MCF 10A (cell line): ENCODE results near the gene CLCF1. TPM values are rescaled to one million over a fixed set of nuclear protein-coding genes. Genes with fewer than 3 reads are reported as not detected.

Experiments used
- BruUV-seq: library from RNA; stranded (reverse); fragments of 400-500 nt; replicated peaks from 2 replicates; lab custom pipeline; 2021; lab: Mats Ljungman, UMichigan
- CTCF ChIA-PET: fragments of 300-600 bp; sonication (Branson Sonifier 250); formaldehyde crosslinking; extraction: SDS; loops from one replicate; lab custom pipeline; 2021; ENCODE audit warnings: antibody characterized with exemption, inconsistent platforms; lab: Yijun Ruan, JAX
- POLR2A ChIA-PET: fragments of 300-600, 350-650 bp; sonication (Branson Sonifier 250); formaldehyde crosslinking; extraction: SDS; loops from one replicate; lab custom pipeline; 2020; ENCODE audit warnings: antibody characterized with exemption, inconsistent platforms; lab: Yijun Ruan, JAX
- DNase-seq: peaks from one replicate; pipeline ENCODE4 v3.0.0-alpha.2; 2018; ENCODE audit not compliant: unreplicated experiment
- H3K27ac Mint-ChIP-seq: one replicate; pipeline ENCODE4 v1.8.0; 2022; ENCODE audit warnings: mild to moderate bottlenecking, low read depth, mixed read lengths; ENCODE audit not compliant: unreplicated experiment
- H3K27me3 Mint-ChIP-seq: one replicate; pipeline ENCODE4 v1.8.0; 2022; ENCODE audit warnings: mixed read lengths; ENCODE audit not compliant: insufficient read depth, unreplicated experiment
- H3K36me3 Mint-ChIP-seq: one replicate; pipeline ENCODE4 v1.8.0; 2022; ENCODE audit warnings: mild to moderate bottlenecking, moderate library complexity, mixed read lengths; ENCODE audit not compliant: insufficient read depth, unreplicated experiment
- H3K4me1 Mint-ChIP-seq: one replicate; pipeline ENCODE4 v1.8.0; 2022; ENCODE audit warnings: mixed read lengths; ENCODE audit not compliant: insufficient read depth, unreplicated experiment
- H3K4me3 Mint-ChIP-seq: one replicate; pipeline ENCODE4 v1.8.0; 2022; ENCODE audit warnings: mild to moderate bottlenecking, moderate library complexity, mixed read lengths; ENCODE audit not compliant: unreplicated experiment
- H3K9me3 Mint-ChIP-seq: one replicate; pipeline ENCODE4 v1.8.0; 2022; ENCODE audit warnings: mixed read lengths; ENCODE audit not compliant: unreplicated experiment
- CTCF ChIP-seq: fragments of 200-600 bp; IDR thresholded peaks from one replicate; pipeline ENCODE4 v1.8.0; 2022; ENCODE audit warnings: antibody characterized with exemption, mild to moderate bottlenecking; ENCODE audit not compliant: unreplicated experiment
- intact Hi-C: fragments of 100-400 bp; cut with micrococcal nuclease; formaldehyde crosslinking; loops from 2 replicates; pipeline ENCODE4 v1.14.1; 2022
- total RNA-seq: library from RNA; stranded (reverse); gene quantifications from 2 replicates; pipeline ENCODE4 v1.2.3, GENCODE V29; 2022

The CLCF1 gene
- total RNA-seq, 1 experiment from 2014 or later: 5.8 TPM

- ChIA-PET POLR2A (interaction anchor here (0.6 to 8.6 kb wide), 31 partner anchors 8 to 384 kb away, joined by 3 to 107 read pairs (median 4); partner anchors contain the start of genes ANKRD13D, GRK2, KDM2A and POLD4), CTCF (interaction anchor here (0.5 to 6.9 kb wide), 22 partner anchors 10 to 347 kb away, joined by 3 to 104 read pairs (median 5); partner anchors contain the start of genes ANKRD13D, GRK2 and SSH3)
- BruUV-seq: TSS peak; percentile 28
- no peak for TF ChIP-seq CTCF
- Mint-ChIP-seq H3K36me3 (peaks cover 6% of the 10 kb centered on the region), H3K27ac (peak overlapping the region; percentile 93), H3K27me3 (no peaks in the 10 kb centered on the region), H3K9me3 (no peaks in the 10 kb centered on the region), H3K4me1 (peaks cover 22% of the 10 kb centered on the region), H3K4me3 (peak overlapping the region; percentile 99)
- intact Hi-C loops: loop anchor here (1.0 to 2.0 kb wide), 5 partner anchors 15 to 263 kb away; partner anchors contain the start of gene SSH3
- no peak for DNase-seq
Measured at GRCh38 chr11:67317888-67318555, 55.4 kb downstream of the CLCF1 start.

GRCh38 chr11:67317205-67317887 lies 56.1 kb downstream of the CLCF1 start:
- intact Hi-C loops: loop anchor here (1.0 to 2.0 kb wide), 5 partner anchors 15 to 262 kb away; partner anchors contain the start of gene SSH3
- ChIA-PET CTCF (interaction anchor here (0.5 to 6.9 kb wide), 30 partner anchors 11 to 346 kb away, joined by 3 to 104 read pairs (median 4); partner anchors contain the start of genes ANKRD13D, GRK2, POLD4 and SSH3), POLR2A (interaction anchor here (0.6 to 8.6 kb wide), 30 partner anchors 14 to 384 kb away, joined by 3 to 107 read pairs (median 4); partner anchors contain the start of genes ANKRD13D, GRK2, KDM2A and POLD4)
- Mint-ChIP-seq H3K9me3 (no peaks in the 10 kb centered on the region), H3K36me3 (peaks cover 11% of the 10 kb centered on the region), H3K4me1 (peaks cover 28% of the 10 kb centered on the region), H3K27me3 (no peaks in the 10 kb centered on the region), H3K27ac (peak overlapping the region; percentile 93), H3K4me3 (peak overlapping the region; percentile 99)
- DNase-seq: peak; percentile 97
- TF ChIP-seq CTCF: peak; percentile 87
- BruUV-seq: no TSS peak

- Mint-ChIP-seq H3K27me3 (no peaks in the 10 kb centered on the region), H3K4me1 (peaks cover 33% of the 10 kb centered on the region), H3K9me3 (no peaks in the 10 kb centered on the region), H3K4me3 (peak overlapping the region; percentile 99), H3K27ac (peak overlapping the region; percentile 93), H3K36me3 (peaks cover 13% of the 10 kb centered on the region)
- TF ChIP-seq CTCF: no peak
- CTCF ChIA-PET: interaction anchor here (0.5 to 6.9 kb wide), 27 partner anchors 11 to 276 kb away, joined by 3 to 104 read pairs (median 5); partner anchors contain the start of genes ANKRD13D, GRK2, POLD4 and SSH3
- no peak for DNase-seq
- BruUV-seq: no TSS peak
- POLR2A ChIA-PET: interaction anchor here (0.6 to 8.6 kb wide), 25 partner anchors 14 to 261 kb away, joined by 3 to 107 read pairs (median 4); partner anchors contain the start of genes ANKRD13D, GRK2, KDM2A and POLD4
- intact Hi-C loops: loop anchor here (1.0 to 2.0 kb wide), 5 partner anchors 14 to 262 kb away; partner anchors contain the start of gene SSH3
Measured at GRCh38 chr11:67316882-67317204, 56.6 kb downstream of the CLCF1 start.
